ENCODE data around the gene STAC.

Gene STAC

DNA sequence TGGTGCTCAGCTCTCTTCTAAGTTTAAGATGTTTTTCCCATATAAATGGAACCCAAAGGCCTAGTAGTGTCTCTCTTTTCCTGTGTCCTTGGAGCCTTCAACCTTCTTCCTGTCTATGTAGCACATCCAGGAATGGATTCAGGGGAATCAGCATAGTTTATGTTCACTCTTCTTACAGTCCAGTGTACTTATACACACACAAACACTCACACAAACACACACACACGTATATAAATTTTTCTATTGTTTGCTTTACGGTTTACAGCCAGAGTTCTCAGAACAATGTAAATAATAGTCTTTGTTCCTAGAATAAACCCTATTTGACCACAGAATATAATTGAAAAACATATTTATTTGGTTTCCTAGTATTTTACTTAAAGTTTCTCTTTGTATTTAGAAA lies 36.9 kb downstream of the STAC start:
- Histone ChIP-seq H2BK12ac (ENCODE audit: low read length) (no peak overlapping the region), H3K23ac (ENCODE audit: low read depth, low read length, poor library complexity) (no peak overlapping the region), H2AFZ (ENCODE audit: low read length) (no peak overlapping the region), H2AK5ac (ENCODE audit: low read depth, low read length) (no peak overlapping the region), H3K4me2 (ENCODE audit: insufficient read depth, low read length, poor library complexity, severe bottlenecking) (no peak overlapping the region), H3K18ac (ENCODE audit: low read length) (no peak overlapping the region), H3K4ac (ENCODE audit: low read length) (no peak overlapping the region), H2BK15ac (ENCODE audit: low read length) (no peak overlapping the region), H3K36me3 (replicated peaks in 1 of 2; ENCODE audit: control insufficient read depth in 2 of 2, insufficient read depth in 2 of 2, low read length in 2 of 2) (no peaks in the 10 kb centered on the region), H3K79me1 (ENCODE audit: low read depth, low read length) (no peaks in the 10 kb centered on the region), H3K27me3 (ENCODE audit: control insufficient read depth in 3 of 3, insufficient read depth in 3 of 3, low read depth in 1 of 3, low read length in 3 of 3) (no peaks in the 10 kb centered on the region), H3K9me3 (replicated peaks in 1 of 2; ENCODE audit: control insufficient read depth in 2 of 2, insufficient read depth in 1 of 2, low read depth in 1 of 2, low read length in 2 of 2) (no peaks in the 10 kb centered on the region), H2BK120ac (ENCODE audit: low read depth, low read length) (no peak overlapping the region), H2BK5ac (ENCODE audit: low read length) (no peak overlapping the region), H3K4me3 (ENCODE audit: low read length in 2 of 2) (no peak overlapping the region), H3K9ac (ENCODE audit: low read depth, low read length, poor library complexity) (no peak overlapping the region), H3K4me1 (ENCODE audit: control insufficient read depth in 2 of 2, insufficient read depth in 1 of 2, low read depth in 1 of 2, low read length in 2 of 2) (peaks cover 0 to 1% of the 10 kb centered on the region in 2 donors), H4K91ac (ENCODE audit: low read depth, low read length, poor library complexity) (no peak overlapping the region), H3K27ac (replicated peaks; ENCODE audit: low read length) (no peak overlapping the region), H4K8ac (ENCODE audit: low read depth, low read length) (no peak overlapping the region), H3K14ac (ENCODE audit: low read length) (no peak overlapping the region)
- WGBS, 2 donors (ENCODE audit: extremely low coverage in 2 of 2, insufficient read length in 2 of 2, insufficient replicate concordance in 1 of 2), result 100% methylated on average over 1 of the region's 2 CpGs; no CpG with 5 or more reads in 1 of the 2 donors
- DNase-seq (ENCODE audit: low spot score), result no peak

DNA sequence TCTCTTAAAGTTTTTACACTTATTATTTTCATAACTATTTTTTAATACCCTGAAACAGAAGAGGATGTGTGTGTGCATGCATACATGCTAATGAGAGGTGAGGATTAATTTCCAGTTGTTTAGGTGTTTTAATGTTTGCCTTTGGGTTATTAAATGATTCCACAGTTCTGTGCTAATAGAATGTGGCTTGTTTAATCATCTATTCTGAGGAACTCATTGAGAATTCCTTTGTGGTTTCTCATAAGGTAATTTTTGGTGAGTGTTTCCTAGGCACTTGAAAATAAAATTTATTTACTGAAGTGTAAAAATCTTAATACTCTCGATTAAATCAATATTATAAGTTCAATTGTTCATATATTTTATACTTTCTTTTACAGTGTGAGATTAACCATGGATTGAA lies 38.0 kb downstream of the STAC start:
- no peak overlapping the region for H2AK5ac ChIP-seq (ENCODE audit: low read depth, low read length)
- no peak overlapping the region for H3K27ac ChIP-seq (replicated peaks; ENCODE audit: low read length)
- no peak overlapping the region for H4K8ac ChIP-seq (ENCODE audit: low read depth, low read length)
- no peak overlapping the region for H2BK5ac ChIP-seq (ENCODE audit: low read length)
- no peaks in the 10 kb centered on the region for H3K27me3 ChIP-seq (ENCODE audit: control insufficient read depth in 3 of 3, insufficient read depth in 3 of 3, low read depth in 1 of 3, low read length in 3 of 3)
- H3K4me2 ChIP-seq (ENCODE audit: insufficient read depth, low read length, poor library complexity, severe bottlenecking), result no peak overlapping the region
- H2AFZ ChIP-seq (ENCODE audit: low read length), result no peak overlapping the region
- DNase-seq (ENCODE audit: low spot score), result no peak
- H3K9ac ChIP-seq (ENCODE audit: low read depth, low read length, poor library complexity), result no peak overlapping the region
- no peak overlapping the region for H2BK120ac ChIP-seq (ENCODE audit: low read depth, low read length)
- peaks cover 0 to 1% of the 10 kb centered on the region in 2 donors for H3K4me1 ChIP-seq (ENCODE audit: control insufficient read depth in 2 of 2, insufficient read depth in 1 of 2, low read depth in 1 of 2, low read length in 2 of 2)
- H3K36me3 ChIP-seq (replicated peaks in 1 of 2; ENCODE audit: control insufficient read depth in 2 of 2, insufficient read depth in 2 of 2, low read length in 2 of 2), result no peaks in the 10 kb centered on the region
- no peak overlapping the region for H2BK12ac ChIP-seq (ENCODE audit: low read length)
- WGBS, 2 donors (ENCODE audit: extremely low coverage in 2 of 2, insufficient read length in 2 of 2, insufficient replicate concordance in 1 of 2), result no CpG with 5 or more reads among the region's 1 CpG
- H3K4me3 ChIP-seq (ENCODE audit: low read length in 2 of 2), result no peak overlapping the region
- H3K79me1 ChIP-seq (ENCODE audit: low read depth, low read length), result no peaks in the 10 kb centered on the region
- H4K91ac ChIP-seq (ENCODE audit: low read depth, low read length, poor library complexity), result no peak overlapping the region
- H2BK15ac ChIP-seq (ENCODE audit: low read length), result no peak overlapping the region
- no peak overlapping the region for H3K4ac ChIP-seq (ENCODE audit: low read length)
- H3K14ac ChIP-seq (ENCODE audit: low read length), result no peak overlapping the region
- no peak overlapping the region for H3K23ac ChIP-seq (ENCODE audit: low read depth, low read length, poor library complexity)
- H3K18ac ChIP-seq (ENCODE audit: low read length), result no peak overlapping the region
- H3K9me3 ChIP-seq (replicated peaks in 1 of 2; ENCODE audit: control insufficient read depth in 2 of 2, insufficient read depth in 1 of 2, low read depth in 1 of 2, low read length in 2 of 2), result no peaks in the 10 kb centered on the region

DNA sequence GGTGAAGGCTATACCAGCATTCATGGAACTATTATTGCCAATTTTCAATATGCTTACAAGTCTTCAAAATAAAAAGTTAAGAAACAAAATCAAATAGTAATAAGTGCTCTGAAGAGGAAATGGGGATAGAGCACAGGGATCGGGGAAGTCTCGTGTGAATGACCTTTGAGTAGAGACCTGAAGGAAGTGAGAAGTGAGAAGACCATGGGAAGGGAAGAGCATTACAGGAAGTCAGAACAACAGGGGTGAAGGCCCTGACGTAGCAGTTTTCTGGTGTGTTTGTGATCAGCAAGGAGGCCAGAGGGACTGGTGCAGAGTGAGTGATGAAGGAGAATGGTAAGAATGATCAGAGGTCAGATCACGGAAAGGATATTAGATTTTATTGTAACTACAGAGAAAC lies 48.1 kb downstream of the STAC start:
- H2BK15ac ChIP-seq (ENCODE audit: low read length), result no peak overlapping the region
- no peak overlapping the region for H3K4ac ChIP-seq (ENCODE audit: low read length)
- H3K9ac ChIP-seq (ENCODE audit: low read depth, low read length, poor library complexity), result no peak overlapping the region
- no peak overlapping the region for H3K4me2 ChIP-seq (ENCODE audit: insufficient read depth, low read length, poor library complexity, severe bottlenecking)
- no peak overlapping the region for H2BK12ac ChIP-seq (ENCODE audit: low read length)
- H2AK5ac ChIP-seq (ENCODE audit: low read depth, low read length), result no peak overlapping the region
- no CpG with 5 or more reads among the region's 4 CpGs for WGBS, 2 donors (ENCODE audit: extremely low coverage in 2 of 2, insufficient read length in 2 of 2, insufficient replicate concordance in 1 of 2)
- H4K8ac ChIP-seq (ENCODE audit: low read depth, low read length), result no peak overlapping the region
- H2BK5ac ChIP-seq (ENCODE audit: low read length), result no peak overlapping the region
- no peak overlapping the region for H3K23ac ChIP-seq (ENCODE audit: low read depth, low read length, poor library complexity)
- no peaks in the 10 kb centered on the region for H3K27me3 ChIP-seq (ENCODE audit: control insufficient read depth in 3 of 3, insufficient read depth in 3 of 3, low read depth in 1 of 3, low read length in 3 of 3)
- H3K79me1 ChIP-seq (ENCODE audit: low read depth, low read length), result no peaks in the 10 kb centered on the region
- no peak for DNase-seq (ENCODE audit: low spot score)
- H3K14ac ChIP-seq (ENCODE audit: low read length), result no peak overlapping the region
- H4K91ac ChIP-seq (ENCODE audit: low read depth, low read length, poor library complexity), result no peak overlapping the region
- no peak overlapping the region for H2AFZ ChIP-seq (ENCODE audit: low read length)
- H3K18ac ChIP-seq (ENCODE audit: low read length), result no peak overlapping the region
- peaks cover 0 to 2% of the 10 kb centered on the region in 2 donors for H3K36me3 ChIP-seq (replicated peaks in 1 of 2; ENCODE audit: control insufficient read depth in 2 of 2, insufficient read depth in 2 of 2, low read length in 2 of 2)
- H3K4me1 ChIP-seq (ENCODE audit: control insufficient read depth in 2 of 2, insufficient read depth in 1 of 2, low read depth in 1 of 2, low read length in 2 of 2), result no peaks in the 10 kb centered on the region
- H2BK120ac ChIP-seq (ENCODE audit: low read depth, low read length), result no peak overlapping the region
- H3K9me3 ChIP-seq (replicated peaks in 1 of 2; ENCODE audit: control insufficient read depth in 2 of 2, insufficient read depth in 1 of 2, low read depth in 1 of 2, low read length in 2 of 2), result no peaks in the 10 kb centered on the region
- H3K4me3 ChIP-seq (ENCODE audit: low read length in 2 of 2), result no peak overlapping the region
- H3K27ac ChIP-seq (replicated peaks; ENCODE audit: low read length), result no peak overlapping the region

- Histone ChIP-seq H3K9me3 (replicated peaks in 1 of 2; ENCODE audit: control insufficient read depth in 2 of 2, insufficient read depth in 1 of 2, low read depth in 1 of 2, low read length in 2 of 2) (no peaks in the 10 kb centered on the region), H3K4me1 (ENCODE audit: control insufficient read depth in 2 of 2, insufficient read depth in 1 of 2, low read depth in 1 of 2, low read length in 2 of 2) (no peaks in the 10 kb centered on the region), H2AFZ (ENCODE audit: low read length) (no peak overlapping the region), H4K91ac (ENCODE audit: low read depth, low read length, poor library complexity) (no peak overlapping the region), H2BK15ac (ENCODE audit: low read length) (no peak overlapping the region), H3K4ac (ENCODE audit: low read length) (no peak overlapping the region), H3K79me1 (ENCODE audit: low read depth, low read length) (no peaks in the 10 kb centered on the region), H3K23ac (ENCODE audit: low read depth, low read length, poor library complexity) (no peak overlapping the region), H3K4me3 (ENCODE audit: low read length in 2 of 2) (no peak overlapping the region), H3K36me3 (replicated peaks in 1 of 2; ENCODE audit: control insufficient read depth in 2 of 2, insufficient read depth in 2 of 2, low read length in 2 of 2) (peaks cover 0 to 2% of the 10 kb centered on the region in 2 donors), H2BK5ac (ENCODE audit: low read length) (no peak overlapping the region), H2BK120ac (ENCODE audit: low read depth, low read length) (no peak overlapping the region), H3K14ac (ENCODE audit: low read length) (no peak overlapping the region), H3K27ac (replicated peaks; ENCODE audit: low read length) (no peak overlapping the region), H3K4me2 (ENCODE audit: insufficient read depth, low read length, poor library complexity, severe bottlenecking) (no peak overlapping the region), H3K27me3 (ENCODE audit: control insufficient read depth in 3 of 3, insufficient read depth in 3 of 3, low read depth in 1 of 3, low read length in 3 of 3) (no peaks in the 10 kb centered on the region), H3K9ac (ENCODE audit: low read depth, low read length, poor library complexity) (no peak overlapping the region), H3K18ac (ENCODE audit: low read length) (no peak overlapping the region), H4K8ac (ENCODE audit: low read depth, low read length) (no peak overlapping the region), H2BK12ac (ENCODE audit: low read length) (no peak overlapping the region), H2AK5ac (ENCODE audit: low read depth, low read length) (no peak overlapping the region)
- DNase-seq (ENCODE audit: low spot score), result no peak
- WGBS, 2 donors (ENCODE audit: extremely low coverage in 2 of 2, insufficient read length in 2 of 2, insufficient replicate concordance in 1 of 2), result no CpG with 5 or more reads among the region's 3 CpGs
Observed at GRCh38 chr3:36429986-36430485, 49.7 kb downstream of the STAC start.

Measured in neuronal stem cell (in vitro differentiated cells).